SJCRH30 (cell line): Measurements from ENCODE around the gene HECW1. TPM values are rescaled to one million over a fixed set of nuclear protein-coding genes. Genes with fewer than 3 reads are reported as not detected.

ENCODE experiments used
- DNase-seq, 2 experiments: peaks; one replicate each; pipeline ENCODE4 v3.0.0-alpha.2; 2015 to 2020
- H3K27ac ChIP-seq: fragments of 250-450 bp; sonication (Bioruptor Pico); 2 replicates; pipeline ENCODE4 v1.5.1; 2020; ENCODE audit warnings: mild to moderate bottlenecking, moderate library complexity
- H3K27me3 ChIP-seq: fragments of 250-450 bp; sonication (Bioruptor Pico); 2 replicates; pipeline ENCODE4 v1.5.1; 2020; ENCODE audit warnings: mild to moderate bottlenecking, moderate library complexity
- H3K36me3 ChIP-seq: fragments of 250-450 bp; sonication (Bioruptor Pico); 2 replicates; pipeline ENCODE4 v1.5.1; 2020; ENCODE audit warnings: mild to moderate bottlenecking, moderate library complexity
- H3K4me1 ChIP-seq: fragments of 250-450 bp; sonication (Bioruptor Pico); 2 replicates; pipeline ENCODE4 v1.5.1; 2020; ENCODE audit warnings: mild to moderate bottlenecking, moderate library complexity
- H3K4me3 ChIP-seq: fragments of 250-450 bp; sonication (Bioruptor Pico); 2 replicates; pipeline ENCODE4 v1.5.1; 2020; ENCODE audit warnings: mild to moderate bottlenecking, moderate library complexity
- H3K9me3 ChIP-seq: fragments of 250-450 bp; sonication (Bioruptor Pico); replicated peaks from 2 replicates; pipeline ENCODE4 v1.5.1; 2020; ENCODE audit warnings: mild to moderate bottlenecking, moderate library complexity
- total RNA-seq: library from RNA; depleted of rRNA; stranded (reverse); fragments of >200 nt; shearing (Covaris generic); gene quantifications from 2 replicates; pipeline ENCODE4 v1.2.3, GENCODE V29; 2014; rRNA removed

HECW1 gene
- total RNA-seq, 1 experiment from 2014 or later = not detected

DNA sequence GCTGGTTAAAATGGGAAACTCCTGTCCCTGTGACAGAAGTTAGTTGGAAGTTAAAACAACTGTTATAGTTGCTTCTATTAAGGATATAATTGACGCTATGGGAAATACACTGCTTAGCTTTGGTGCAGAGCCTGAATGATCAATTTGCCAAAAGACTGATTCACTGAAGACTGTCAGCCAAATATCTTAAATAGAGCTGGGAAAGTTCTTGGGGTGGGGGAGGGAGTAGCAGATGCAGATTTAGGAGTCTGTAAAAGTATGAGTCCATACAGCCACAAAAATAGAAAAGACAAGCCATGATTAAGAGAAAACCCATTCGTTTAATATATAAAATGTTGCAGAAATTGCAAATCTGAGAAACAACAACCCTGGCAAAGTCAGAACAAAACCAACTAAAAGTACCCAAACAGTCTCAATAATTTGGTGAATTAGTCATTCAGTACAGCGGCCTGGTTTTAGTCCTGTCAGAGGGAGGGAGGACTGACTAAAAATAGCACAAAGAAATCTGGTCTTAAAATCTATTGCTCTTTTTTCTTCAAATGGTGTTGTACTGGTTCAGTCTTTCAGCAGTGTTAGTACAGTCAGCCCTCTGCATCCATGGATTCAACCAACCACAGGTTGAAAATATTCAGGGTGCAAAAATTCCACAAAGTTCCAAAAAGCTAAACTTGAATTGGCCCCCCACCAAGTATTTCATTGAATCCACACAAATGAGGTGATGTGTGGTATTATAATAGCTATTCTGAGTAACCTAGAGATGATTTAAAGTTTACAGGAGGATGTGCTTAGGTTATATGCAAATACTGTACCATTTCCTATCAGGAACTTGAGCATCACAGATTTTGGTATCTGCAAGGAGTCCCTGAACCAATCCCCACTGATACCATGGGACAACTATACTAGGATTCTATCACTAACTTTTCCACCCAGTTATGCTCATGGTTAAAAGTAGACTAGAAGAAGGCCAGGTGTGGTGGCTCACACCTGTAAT lies 500.4 kb downstream of the HECW1 start:
- Histone ChIP-seq H3K36me3 (no peaks in the 10 kb centered on the region), H3K27ac (no peak overlapping the region)

More for the DNA sequence above, 500.4 kb downstream of the HECW1 start:
- no peaks in the 10 kb centered on the region for H3K9me3 ChIP-seq
- no peaks in the 10 kb centered on the region; the same call in 1 of the 2 replicates for H3K4me1 ChIP-seq
- no peak overlapping the region for H3K4me3 ChIP-seq
- H3K27me3 ChIP-seq = no peaks in the 10 kb centered on the region
- no peak for DNase-seq

Other genes starting within 250 kb of the HECW1 start
- gene C7orf25, start 200.6 kb upstream of the HECW1 start, total RNA-seq = 2.4 and 2.8 TPM in 2 replicates
- gene PSMA2, start 180.5 kb upstream of the HECW1 start, total RNA-seq = 178 and 199 TPM in 2 replicates
- 68.0 and 79.4 TPM in 2 replicates for gene MRPL32, start 180.3 kb upstream of the HECW1 start, total RNA-seq